Tibial artery (tissue), 4 donors: ENCODE measurements around the gene NPAS4.

Source experiments
- DNase-seq, 2 donors: peaks; one replicate each; pipeline ENCODE4 v3.0.0-alpha.2; 2019
- H3K27ac ChIP-seq, 2 donors: fragments of 200-600 bp; sonication (generic) in 1 of 2; 1 replicate in 1 of 2; 2 replicates in 1 of 2; pipeline ENCODE4 v1.5.1; 2018 to 2019; ENCODE audit warnings: mild to moderate bottlenecking in 1 of 2
- H3K27me3 ChIP-seq, 2 donors: fragments of 200-600 bp; sonication (generic) in 1 of 2; one replicate each; pipeline versions ENCODE4 v1.5.1 to v1.6.0; 2016 to 2019
- H3K36me3 ChIP-seq, 3 donors: fragments of 200-600 bp; sonication (generic) in 2 of 3; one replicate each; pipeline ENCODE4 v1.5.1; 2016 to 2019; ENCODE audit warnings: mild to moderate bottlenecking in 2 of 3
- H3K4me1 ChIP-seq, 4 donors: fragments of 200-600 bp; sonication (generic) in 2 of 4; 1 replicate in 3 of 4; 2 replicates in 1 of 4; pipeline ENCODE4 v1.5.1; 2016 to 2019
- H3K4me3 ChIP-seq, 2 donors: fragments of 200-600 bp; sonication (generic) in 1 of 2; 1 replicate in 1 of 2; 2 replicates in 1 of 2; pipeline ENCODE4 v1.5.1; 2018 to 2019; ENCODE audit warnings: mild to moderate bottlenecking in 2 of 2
- H3K9me3 ChIP-seq, 3 donors: fragments of 200-600 bp; sonication (generic) in 1 of 3; one replicate each; pipeline ENCODE4 v1.5.1; 2016 to 2019
- CTCF ChIP-seq, 2 experiments: fragments of 200-600 bp in 1 of 2; fragments of 450-650 bp in 1 of 2; IDR thresholded peaks; one replicate each; pipeline ENCODE4 v1.5.1; 2017 to 2019; ENCODE audit warnings: antibody characterized with exemption in 2 of 2, mild to moderate bottlenecking in 1 of 2, moderate library complexity in 1 of 2
- intact Hi-C: fragments of 100-400 bp; cut with DNase I; formaldehyde crosslinking; loops from one replicate; pipeline ENCODE4 v1.15.0; 2023; ENCODE audit warnings: low total_unique reads

NPAS4 gene

GRCh38 chr11:66386171-66387069 is 34.4 kb upstream of the NPAS4 start:
- peaks cover 0 to 28% of the 10 kb centered on the region in 2 donors for H3K27me3 ChIP-seq
- peak overlapping the region in 1 of 2 donors; percentile 13 for H3K4me3 ChIP-seq
- H3K9me3 ChIP-seq: no peaks in the 10 kb centered on the region
- TF ChIP-seq CTCF (IDR thresholded peaks at IDR 0.05): peak; percentile 78 to 92
- no peak overlapping the region for H3K27ac ChIP-seq
- peak; percentile 88 to 90 for DNase-seq
- intact Hi-C loops: loop anchor here (5.0 kb wide), 1 partner anchor 74 kb away; no protein-coding TSS in a partner anchor
- H3K36me3 ChIP-seq: no peaks in the 10 kb centered on the region
- H3K4me1 ChIP-seq: peaks cover 0 to 9% (median 0%) of the 10 kb centered on the region in 4 donors

- DNase-seq: peak; percentile 69 to 74
- Histone ChIP-seq H3K9me3 (no peaks in the 10 kb centered on the region), H3K4me3 (no peak overlapping the region), H3K4me1 (peaks cover 0 to 9% (median 0%) of the 10 kb centered on the region in 4 donors), H3K36me3 (no peaks in the 10 kb centered on the region), H3K27me3 (peaks cover 0 to 34% of the 10 kb centered on the region in 2 donors), H3K27ac (no peak overlapping the region)
- peak; percentile 30 to 45 for TF ChIP-seq CTCF (IDR thresholded peaks at IDR 0.05)
- intact Hi-C loops: loop anchor here (5.0 kb wide), 1 partner anchor 77 kb away; no protein-coding TSS in a partner anchor
Observed at GRCh38 chr11:66388780-66389386, 32.0 kb upstream of the NPAS4 start.

- DNase-seq: no peak
- Histone ChIP-seq H3K27ac (no peak overlapping the region), H3K4me1 (peaks cover 0 to 1% (median 0%) of the 10 kb centered on the region in 4 donors), H3K27me3 (peaks cover 0 to 35% of the 10 kb centered on the region in 2 donors), H3K9me3 (no peaks in the 10 kb centered on the region), H3K36me3 (no peaks in the 10 kb centered on the region), H3K4me3 (no peak overlapping the region)
- intact Hi-C loops: no loop called here
- no peak for TF ChIP-seq CTCF (IDR thresholded peaks at IDR 0.05)
Observed at GRCh38 chr11:66391322-66391721, 29.5 kb upstream of the NPAS4 start.

GRCh38 chr11:66393954-66394353 is 26.9 kb upstream of the NPAS4 start:
- Histone ChIP-seq H3K27ac (no peak overlapping the region), H3K27me3 (peaks cover 0 to 37% of the 10 kb centered on the region in 2 donors), H3K9me3 (no peaks in the 10 kb centered on the region), H3K4me1 (no peaks in the 10 kb centered on the region), H3K4me3 (no peak overlapping the region), H3K36me3 (no peaks in the 10 kb centered on the region)
- no peak for DNase-seq
- no peak for TF ChIP-seq CTCF (IDR thresholded peaks at IDR 0.05)
- intact Hi-C loops: no loop called here

- DNase-seq: no peak
- Histone ChIP-seq H3K27ac (no peak overlapping the region), H3K27me3 (peaks cover 0 to 22% of the 10 kb centered on the region in 2 donors), H3K36me3 (no peaks in the 10 kb centered on the region), H3K4me1 (peaks cover 5 to 38% (median 21%) of the 10 kb centered on the region in 4 donors), H3K9me3 (no peaks in the 10 kb centered on the region), H3K4me3 (no peak overlapping the region)
- TF ChIP-seq CTCF (IDR thresholded peaks at IDR 0.05): no peak
- intact Hi-C loops: loop anchor here (2.0 kb wide), 1 partner anchor 23 kb away; no protein-coding TSS in a partner anchor
Observed at GRCh38 chr11:66407651-66408050, 13.2 kb upstream of the NPAS4 start.
